OCI-LY1 (cell line): ENCODE results near the gene AMBRA1.

Experiments
- H2AFZ ChIP-seq: fragments of 200-600 bp; sonication (generic), shearing (Covaris generic); 2 replicates; pipeline ENCODE4 v1.6.0; 2014; ENCODE audit warnings: antibody characterized with exemption, mild to moderate bottlenecking, low read length
- H3F3A ChIP-seq: fragments of 200-600 bp; sonication (generic), shearing (Covaris generic); 2 replicates; pipeline ENCODE4 v1.6.0; 2014; ENCODE audit warnings: mild to moderate bottlenecking, antibody characterized with exemption, low read length, moderate library complexity; ENCODE audit not compliant: insufficient read depth
- H3K27ac ChIP-seq: fragments of 200-600 bp; sonication (generic); 2 replicates; pipeline ENCODE4 v1.5.1; 2014; ENCODE audit warnings: low read length, mixed run types, mild to moderate bottlenecking, low read depth; ENCODE audit not compliant: poor library complexity, severe bottlenecking
- H3K27me3 ChIP-seq: fragments of 200-600 bp; sonication (generic); 2 replicates; pipeline ENCODE4 v1.6.0; 2014; ENCODE audit warnings: antibody characterized with exemption, mild to moderate bottlenecking, low read length, moderate library complexity; ENCODE audit not compliant: insufficient read depth
- H3K36me3 ChIP-seq: fragments of 200-600 bp; sonication (generic); 2 replicates; pipeline ENCODE4 v1.6.1; 2014; ENCODE audit warnings: mild to moderate bottlenecking, antibody characterized with exemption, low read length, moderate library complexity, mixed read lengths; ENCODE audit not compliant: insufficient read depth
- H3K4me1 ChIP-seq: fragments of 200-600 bp; sonication (generic); 2 replicates; pipeline ENCODE4 v1.5.1; 2014; ENCODE audit warnings: mild to moderate bottlenecking, low read length, moderate library complexity; ENCODE audit not compliant: insufficient read depth, severe bottlenecking
- H3K4me2 ChIP-seq: fragments of 200-600 bp; sonication (generic), shearing (Covaris generic); 2 replicates; pipeline ENCODE4 v1.6.1; 2014; ENCODE audit warnings: low read length
- H3K4me3 ChIP-seq: fragments of 200-600 bp; sonication (generic); 2 replicates; pipeline ENCODE4 v1.5.1; 2014; ENCODE audit warnings: low read length, low read depth, mild to moderate bottlenecking, mixed read lengths; ENCODE audit not compliant: poor library complexity, severe bottlenecking
- H3K79me2 ChIP-seq: fragments of 200-600 bp; shearing (Covaris generic); 2 replicates; pipeline ENCODE4 v1.6.1; 2016; ENCODE audit warnings: mixed run types, low read length, mixed read lengths; ENCODE audit not compliant: insufficient read depth
- H3K9ac ChIP-seq: fragments of 200-600 bp; sonication (generic), shearing (Covaris generic); 2 replicates; pipeline ENCODE4 v1.6.1; 2014; ENCODE audit warnings: mild to moderate bottlenecking, low read length, mixed read lengths
- H3K9me2 ChIP-seq: fragments of 200-600 bp; sonication (generic), shearing (Covaris generic); 2 replicates; pipeline ENCODE4 v1.6.1; 2014; ENCODE audit warnings: low read depth, mild to moderate bottlenecking, low read length, mixed read lengths
- H3K9me3 ChIP-seq: fragments of 200-600 bp; shearing (Covaris generic); 2 replicates; pipeline ENCODE4 v1.6.1; 2014; ENCODE audit warnings: low read length, mixed read lengths
- H4K20me1 ChIP-seq: fragments of 200-600 bp; sonication (generic), shearing (Covaris generic); 2 replicates; pipeline ENCODE4 v1.6.0; 2016; ENCODE audit warnings: mild to moderate bottlenecking, low read length; ENCODE audit not compliant: insufficient read depth
- EZH2 ChIP-seq: fragments of 200-600 bp; sonication (generic), shearing (Covaris generic); IDR thresholded peaks from 2 replicates; pipeline ENCODE4 v1.8.0; 2017; ENCODE audit warnings: borderline replicate concordance, mixed run types, mild to moderate bottlenecking, antibody characterized with exemption, low read length, moderate library complexity, mixed read lengths
- TF ChIP-seq, protein P1 (sequence below): fragments of 200-600 bp; sonication (generic), shearing (Covaris generic); IDR thresholded peaks from 2 replicates; pipeline ENCODE4 v1.5.1; 2017; ENCODE audit warnings: mild to moderate bottlenecking, antibody characterized with exemption, low read length, moderate library complexity, mixed read lengths

AMBRA1 gene

GRCh38 chr11:46609386-46609785, 15.6 kb upstream of the AMBRA1 start:
- Histone ChIP-seq H4K20me1 (no peaks in the 10 kb centered on the region), H3K9me2 (no peaks in the 10 kb centered on the region), H3K4me3 (no peak overlapping the region), H3K79me2 (no peaks in the 10 kb centered on the region), H2AFZ (no peak overlapping the region), H3K27ac (no peak overlapping the region), H3F3A (no peaks in the 10 kb centered on the region), H3K36me3 (no peaks in the 10 kb centered on the region), H3K4me1 (peaks cover 18% of the 10 kb centered on the region), H3K9me3 (no peaks in the 10 kb centered on the region), H3K27me3 (no peaks in the 10 kb centered on the region), H3K4me2 (no peak overlapping the region), H3K9ac (no peak overlapping the region)
- TF ChIP-seq, protein P1, sequence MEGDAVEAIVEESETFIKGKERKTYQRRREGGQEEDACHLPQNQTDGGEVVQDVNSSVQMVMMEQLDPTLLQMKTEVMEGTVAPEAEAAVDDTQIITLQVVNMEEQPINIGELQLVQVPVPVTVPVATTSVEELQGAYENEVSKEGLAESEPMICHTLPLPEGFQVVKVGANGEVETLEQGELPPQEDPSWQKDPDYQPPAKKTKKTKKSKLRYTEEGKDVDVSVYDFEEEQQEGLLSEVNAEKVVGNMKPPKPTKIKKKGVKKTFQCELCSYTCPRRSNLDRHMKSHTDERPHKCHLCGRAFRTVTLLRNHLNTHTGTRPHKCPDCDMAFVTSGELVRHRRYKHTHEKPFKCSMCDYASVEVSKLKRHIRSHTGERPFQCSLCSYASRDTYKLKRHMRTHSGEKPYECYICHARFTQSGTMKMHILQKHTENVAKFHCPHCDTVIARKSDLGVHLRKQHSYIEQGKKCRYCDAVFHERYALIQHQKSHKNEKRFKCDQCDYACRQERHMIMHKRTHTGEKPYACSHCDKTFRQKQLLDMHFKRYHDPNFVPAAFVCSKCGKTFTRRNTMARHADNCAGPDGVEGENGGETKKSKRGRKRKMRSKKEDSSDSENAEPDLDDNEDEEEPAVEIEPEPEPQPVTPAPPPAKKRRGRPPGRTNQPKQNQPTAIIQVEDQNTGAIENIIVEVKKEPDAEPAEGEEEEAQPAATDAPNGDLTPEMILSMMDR, result no peak
- TF ChIP-seq EZH2, result no peak

GRCh38 chr11:46607516-46607915, 13.7 kb upstream of the AMBRA1 start:
- no peaks in the 10 kb centered on the region for H3F3A ChIP-seq
- no peak overlapping the region for H3K4me3 ChIP-seq
- peaks cover 25% of the 10 kb centered on the region for H3K4me1 ChIP-seq
- no peaks in the 10 kb centered on the region for H3K9me3 ChIP-seq
- H3K4me2 ChIP-seq, result no peak overlapping the region
- H3K27me3 ChIP-seq, result no peaks in the 10 kb centered on the region
- H3K79me2 ChIP-seq, result no peaks in the 10 kb centered on the region
- no peak overlapping the region for H3K27ac ChIP-seq
- H3K9me2 ChIP-seq, result no peaks in the 10 kb centered on the region
- H3K36me3 ChIP-seq, result no peaks in the 10 kb centered on the region
- H3K9ac ChIP-seq, result no peak overlapping the region
- TF ChIP-seq EZH2, result no peak
- TF ChIP-seq, protein P1, result no peak
- H4K20me1 ChIP-seq, result no peaks in the 10 kb centered on the region
- no peak overlapping the region for H2AFZ ChIP-seq

- no peaks in the 10 kb centered on the region for H4K20me1 ChIP-seq
- no peaks in the 10 kb centered on the region for H3K27me3 ChIP-seq
- no peaks in the 10 kb centered on the region for H3F3A ChIP-seq
- no peaks in the 10 kb centered on the region for H3K79me2 ChIP-seq
- H3K4me1 ChIP-seq, result peaks cover 14% of the 10 kb centered on the region
- H3K36me3 ChIP-seq, result no peaks in the 10 kb centered on the region
- H3K9ac ChIP-seq, result no peak overlapping the region
- H3K4me3 ChIP-seq, result no peak overlapping the region
- H3K9me2 ChIP-seq, result no peaks in the 10 kb centered on the region
- TF ChIP-seq EZH2, result no peak
- TF ChIP-seq, protein P1, result no peak
- no peak overlapping the region for H3K4me2 ChIP-seq
- H3K9me3 ChIP-seq, result no peaks in the 10 kb centered on the region
- no peak overlapping the region for H2AFZ ChIP-seq
- no peak overlapping the region for H3K27ac ChIP-seq
Observed at GRCh38 chr11:46604796-46605195, 11.0 kb upstream of the AMBRA1 start.
